Measurements from ENCODE around the gene IL7R.

DNA sequence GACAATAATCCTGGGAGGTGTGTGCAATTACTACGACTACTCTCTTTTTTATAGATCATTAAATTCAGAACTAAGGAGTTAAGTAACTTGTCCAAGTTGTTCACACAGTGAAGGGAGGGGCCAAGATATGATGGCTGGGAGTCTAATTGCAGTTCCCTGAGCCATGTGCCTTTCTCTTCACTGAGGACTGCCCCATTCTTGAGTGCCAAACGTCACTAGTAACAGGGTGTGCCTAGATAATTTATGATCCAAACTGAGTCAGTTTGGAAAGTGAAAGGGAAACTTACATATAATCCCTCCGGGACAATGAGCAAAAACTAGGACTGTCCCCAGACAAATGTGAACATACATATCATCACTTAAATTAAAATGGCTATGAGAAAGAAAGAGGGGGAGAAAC, 20.2 kb downstream of the IL7R start:
- TF ChIP-seq, protein P1, sequence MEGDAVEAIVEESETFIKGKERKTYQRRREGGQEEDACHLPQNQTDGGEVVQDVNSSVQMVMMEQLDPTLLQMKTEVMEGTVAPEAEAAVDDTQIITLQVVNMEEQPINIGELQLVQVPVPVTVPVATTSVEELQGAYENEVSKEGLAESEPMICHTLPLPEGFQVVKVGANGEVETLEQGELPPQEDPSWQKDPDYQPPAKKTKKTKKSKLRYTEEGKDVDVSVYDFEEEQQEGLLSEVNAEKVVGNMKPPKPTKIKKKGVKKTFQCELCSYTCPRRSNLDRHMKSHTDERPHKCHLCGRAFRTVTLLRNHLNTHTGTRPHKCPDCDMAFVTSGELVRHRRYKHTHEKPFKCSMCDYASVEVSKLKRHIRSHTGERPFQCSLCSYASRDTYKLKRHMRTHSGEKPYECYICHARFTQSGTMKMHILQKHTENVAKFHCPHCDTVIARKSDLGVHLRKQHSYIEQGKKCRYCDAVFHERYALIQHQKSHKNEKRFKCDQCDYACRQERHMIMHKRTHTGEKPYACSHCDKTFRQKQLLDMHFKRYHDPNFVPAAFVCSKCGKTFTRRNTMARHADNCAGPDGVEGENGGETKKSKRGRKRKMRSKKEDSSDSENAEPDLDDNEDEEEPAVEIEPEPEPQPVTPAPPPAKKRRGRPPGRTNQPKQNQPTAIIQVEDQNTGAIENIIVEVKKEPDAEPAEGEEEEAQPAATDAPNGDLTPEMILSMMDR (IDR thresholded peaks at IDR 0.05), result no peak
- TF ChIP-seq POLR2A (IDR thresholded peaks at IDR 0.05), result no peak

All from right lobe of liver (tissue), 4 donors.